Spinal cord (tissue), 10 donors: ENCODE data around the gene VSTM2L. TPM values are rescaled to one million over a fixed set of nuclear protein-coding genes. Genes with fewer than 3 reads are reported as not detected.
A peak's percentile ranks its signal among the peaks of the same experiment; 100 is the strongest.

Source experiments
- DNase-seq, 6 donors: peaks; one replicate each; pipeline versions ENCODE4 v3.0.0 to v3.0.0-alpha.2; 2013 to 2015; ENCODE audit warnings: low spot score in 6 of 6, low read depth in 4 of 6
- H3K27ac ChIP-seq: one replicate; pipeline ENCODE4 v1.5.1; 2013; ENCODE audit warnings: low read depth, low read length, control low read depth
- H3K27me3 ChIP-seq: one replicate; pipeline ENCODE4 v1.6.1; 2013; ENCODE audit warnings: low read length; ENCODE audit not compliant: control insufficient read depth, insufficient read depth
- H3K36me3 ChIP-seq: one replicate; pipeline ENCODE4 v1.6.1; 2013; ENCODE audit warnings: low read length; ENCODE audit not compliant: control insufficient read depth, insufficient read depth
- H3K4me1 ChIP-seq: one replicate; pipeline ENCODE4 v1.6.1; 2013; ENCODE audit warnings: low read length; ENCODE audit not compliant: control insufficient read depth, insufficient read depth
- H3K4me3 ChIP-seq: one replicate; pipeline ENCODE4 v1.5.1; 2013; ENCODE audit warnings: low read depth, low read length, control low read depth
- H3K9me3 ChIP-seq: one replicate; pipeline ENCODE4 v1.6.1; 2013; ENCODE audit warnings: low read length; ENCODE audit not compliant: control insufficient read depth, insufficient read depth
- WGBS: methylation state at CpG from one replicate; pipeline ENCODE4 v1.1.5; 2013; ENCODE audit warnings: missing lambda C conversion rate; ENCODE audit not compliant: insufficient coverage; 5-methylcytosine and 5-hydroxymethylcytosine counted together
- polyA plus RNA-seq, 2 donors: library from polyadenylated mRNA; unstranded; fragments of 120-200 nt; gene quantifications; one replicate each; pipeline ENCODE4 v1.2.1, GENCODE V29; 2013; ENCODE audit not compliant: insufficient read length in 2 of 2
- total RNA-seq, 2 donors: library from RNA; depleted of rRNA in 1 of 2; stranded (reverse); fragments of 120-200 nt in 1 of 2; fragments of >200 nt in 1 of 2; gene quantifications; one replicate each; pipeline versions ENCODE4 v1.2.3 to v1.2.4, GENCODE V29; 2013 to 2014
- donor health status: healthy.

Gene VSTM2L
- total and polyA plus RNA-seq, 4 donors, result 32.2 to 293 (median 144) TPM

- WGBS, result 91% methylated on average over 4 of the region's 4 CpGs
- Histone ChIP-seq H3K4me3 (no peak overlapping the region), H3K4me1 (peaks cover 32% of the 10 kb centered on the region), H3K27me3 (no peaks in the 10 kb centered on the region), H3K27ac (no peak overlapping the region), H3K9me3 (no peaks in the 10 kb centered on the region), H3K36me3 (no peaks in the 10 kb centered on the region)
- no peak for DNase-seq
These were observed 16.1 kb upstream of the VSTM2L start for GRCh38 chr20:37886851-37887297.

- no peak for DNase-seq
- H3K4me1 ChIP-seq, result peaks cover 23% of the 10 kb centered on the region
- no peaks in the 10 kb centered on the region for H3K9me3 ChIP-seq
- H3K36me3 ChIP-seq, result no peaks in the 10 kb centered on the region
- H3K4me3 ChIP-seq, result no peak overlapping the region
- WGBS, result 93% methylated on average over 5 of the region's 10 CpGs
- H3K27me3 ChIP-seq, result no peaks in the 10 kb centered on the region
- H3K27ac ChIP-seq, result no peak overlapping the region
These were observed 14.3 kb upstream of the VSTM2L start for GRCh38 chr20:37888641-37889040.

DNA sequence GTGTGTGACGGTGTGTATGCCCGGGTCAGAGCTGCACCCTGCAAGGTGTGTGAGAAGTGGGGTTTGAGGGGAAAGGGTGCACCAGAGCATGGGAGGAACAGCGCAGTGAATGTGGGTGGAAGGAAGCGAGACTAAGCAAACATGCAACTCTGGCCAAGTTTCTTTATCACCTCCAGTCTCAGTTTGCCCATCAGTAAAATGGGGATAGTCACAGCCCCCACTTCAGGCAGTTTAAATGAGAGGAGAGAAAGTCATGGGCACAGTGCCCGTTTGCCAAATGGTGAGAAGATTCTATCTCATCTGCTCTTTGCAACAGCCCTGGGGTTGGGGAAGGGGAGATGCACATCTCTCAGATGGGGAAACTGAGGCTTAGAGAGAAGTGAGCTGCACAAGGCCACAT is 12.8 kb upstream of the VSTM2L start:
- H3K36me3 ChIP-seq, result no peaks in the 10 kb centered on the region
- H3K27me3 ChIP-seq, result no peaks in the 10 kb centered on the region
- WGBS, result 93% methylated on average over 3 of the region's 5 CpGs
- no peak overlapping the region for H3K4me3 ChIP-seq
- no peaks in the 10 kb centered on the region for H3K9me3 ChIP-seq
- H3K27ac ChIP-seq, result no peak overlapping the region
- no peak for DNase-seq
- H3K4me1 ChIP-seq, result peaks cover 27% of the 10 kb centered on the region

- peaks cover 26% of the 10 kb centered on the region for H3K4me1 ChIP-seq
- H3K4me3 ChIP-seq, result no peak overlapping the region
- no peak overlapping the region for H3K27ac ChIP-seq
- 67% methylated on average over 10 of the region's 13 CpGs for WGBS
- H3K27me3 ChIP-seq, result no peaks in the 10 kb centered on the region
- no peaks in the 10 kb centered on the region for H3K36me3 ChIP-seq
- no peaks in the 10 kb centered on the region for H3K9me3 ChIP-seq
- DNase-seq, result peak in 1 of 6 donors; percentile 40
These were observed 12.3 kb upstream of the VSTM2L start for GRCh38 chr20:37890643-37891042.

DNA sequence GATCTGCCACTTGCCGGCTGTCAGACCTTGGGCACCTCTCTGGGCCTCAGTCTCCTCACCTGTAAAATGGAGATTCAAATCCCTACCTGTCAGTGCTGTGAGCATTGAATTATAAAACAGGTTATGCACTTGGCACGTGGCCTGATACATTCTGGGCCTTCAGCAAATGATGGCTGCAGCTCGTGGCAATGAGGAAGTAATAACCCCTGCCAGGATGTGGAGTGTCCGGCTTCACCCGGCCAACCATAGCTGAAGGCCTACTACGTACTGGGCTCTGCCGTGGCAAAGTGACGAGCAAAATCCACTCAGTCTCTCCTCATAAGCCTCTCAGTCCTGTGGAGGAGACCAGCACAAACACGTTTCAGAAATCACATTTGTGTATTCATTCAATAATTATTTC is 10.9 kb upstream of the VSTM2L start:
- Histone ChIP-seq H3K4me1 (peaks cover 24% of the 10 kb centered on the region), H3K27me3 (no peaks in the 10 kb centered on the region), H3K4me3 (no peak overlapping the region), H3K9me3 (no peaks in the 10 kb centered on the region), H3K27ac (no peak overlapping the region), H3K36me3 (no peaks in the 10 kb centered on the region)
- no peak for DNase-seq
- WGBS, result 85% methylated on average over 9 of the region's 9 CpGs

- DNase-seq, result no peak
- Histone ChIP-seq H3K36me3 (no peaks in the 10 kb centered on the region), H3K4me1 (peaks cover 31% of the 10 kb centered on the region), H3K27ac (no peak overlapping the region), H3K9me3 (no peaks in the 10 kb centered on the region), H3K4me3 (no peak overlapping the region), H3K27me3 (no peaks in the 10 kb centered on the region)
- 72% methylated on average over 2 of the region's 5 CpGs for whole genome bisulfite sequencing
These were observed 9.2 kb upstream of the VSTM2L start for GRCh38 chr20:37893566-37894241.

DNA sequence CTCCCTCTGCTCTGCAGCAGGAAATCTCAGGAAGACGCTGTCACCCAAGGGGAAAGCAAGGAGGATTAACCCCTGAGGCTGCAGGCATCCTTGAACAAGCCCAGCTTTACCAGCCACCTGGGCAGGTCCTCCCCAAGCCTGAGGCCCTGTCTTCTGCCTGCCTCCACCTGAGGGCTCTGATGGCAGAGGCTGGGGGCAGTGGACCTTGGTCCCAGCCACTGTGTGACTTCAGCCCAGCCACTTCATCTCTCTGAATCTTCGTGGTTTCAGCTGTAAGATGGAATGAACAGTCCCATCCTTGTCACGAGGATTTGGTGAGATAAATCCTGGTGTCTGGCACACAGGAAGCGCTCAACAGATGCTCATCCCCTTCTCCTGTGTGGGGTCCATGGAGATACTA is 8.5 kb upstream of the VSTM2L start:
- H3K4me3 ChIP-seq, result no peak overlapping the region
- peaks cover 34% of the 10 kb centered on the region for H3K4me1 ChIP-seq
- no peaks in the 10 kb centered on the region for H3K27me3 ChIP-seq
- WGBS, result 84% methylated on average over 4 of the region's 4 CpGs
- H3K27ac ChIP-seq, result no peak overlapping the region
- no peaks in the 10 kb centered on the region for H3K9me3 ChIP-seq
- H3K36me3 ChIP-seq, result no peaks in the 10 kb centered on the region
- DNase-seq, result no peak

- Histone ChIP-seq H3K4me1 (peaks cover 34% of the 10 kb centered on the region), H3K4me3 (no peak overlapping the region), H3K36me3 (no peaks in the 10 kb centered on the region), H3K9me3 (no peaks in the 10 kb centered on the region), H3K27ac (no peak overlapping the region), H3K27me3 (no peaks in the 10 kb centered on the region)
- 43% methylated on average over 1 of the region's 6 CpGs for WGBS
- DNase-seq, result peak in 1 of 6 donors; percentile 70
These were observed 7.8 kb upstream of the VSTM2L start for GRCh38 chr20:37895166-37895565.

DNA sequence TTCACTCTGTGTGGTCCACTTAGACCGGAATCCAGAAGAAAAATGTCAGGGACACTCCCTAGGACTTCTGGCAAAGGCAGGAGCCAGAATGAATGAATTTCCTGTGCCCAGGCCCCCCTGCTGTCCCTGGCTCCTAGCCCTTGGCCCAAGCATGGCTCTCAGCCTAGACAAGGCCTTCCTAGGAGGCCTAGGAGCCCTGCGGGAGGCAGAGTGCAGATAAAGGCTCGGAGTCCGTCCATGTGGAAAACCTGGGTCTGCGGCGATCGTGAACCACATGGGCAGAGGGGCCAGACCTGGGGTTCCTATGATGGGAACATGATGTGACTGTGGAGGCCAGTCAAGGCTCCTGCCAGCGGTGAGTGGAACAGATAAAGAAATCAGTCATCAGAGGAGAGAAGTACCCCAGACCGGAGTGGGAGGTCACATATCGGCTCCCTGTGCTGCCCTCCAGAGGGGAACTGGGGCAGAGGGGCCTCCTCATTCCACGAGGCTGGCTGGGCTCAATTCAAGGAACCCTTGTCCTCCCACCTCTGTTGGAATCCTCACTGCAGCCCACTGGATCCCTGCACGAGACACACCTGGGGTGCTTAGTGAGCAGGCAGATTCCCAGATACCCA is 5.9 kb upstream of the VSTM2L start:
- no peak overlapping the region for H3K27ac ChIP-seq

More for the DNA sequence above, 5.9 kb upstream of the VSTM2L start:
- H3K4me1 ChIP-seq, result peaks cover 40% of the 10 kb centered on the region
- peak in 2 of 6 donors; percentile 60 to 63 for DNase-seq
- no peaks in the 10 kb centered on the region for H3K36me3 ChIP-seq
- H3K27me3 ChIP-seq, result no peaks in the 10 kb centered on the region
- WGBS, result 35% methylated on average over 9 of the region's 12 CpGs
- H3K9me3 ChIP-seq, result no peaks in the 10 kb centered on the region
- H3K4me3 ChIP-seq, result no peak overlapping the region
